RWPE2 (cell line): ENCODE measurements around the gene NGEF.
A peak's percentile ranks its signal among the peaks of the same experiment; 100 is the strongest.

Experiments
- ATAC-seq: fragments of 200-7000 bp; cut with Tn5 transposase; 3 replicates; pipeline ENCODE4 v1.9.1; 2021; ENCODE audit warnings: low read depth
- DNase-seq: peaks from one replicate; pipeline ENCODE4 v3.0.0-alpha.2; 2020; ENCODE audit warnings: low spot score
- H3K27ac ChIP-seq: fragments of 450-650 bp; 2 replicates; pipeline ENCODE4 v1.5.1; 2017; ENCODE audit warnings: mild to moderate bottlenecking; ENCODE audit not compliant: poor library complexity, severe bottlenecking
- H3K27me3 ChIP-seq: fragments of 250-450 bp; sonication (Bioruptor Pico); 2 replicates; pipeline ENCODE4 v1.5.1; 2021; ENCODE audit warnings: mild to moderate bottlenecking, moderate library complexity; ENCODE audit not compliant: insufficient read depth, poor library complexity, severe bottlenecking
- H3K36me3 ChIP-seq: fragments of 250-450 bp; sonication (Bioruptor Pico); 2 replicates; pipeline ENCODE4 v1.5.1; 2020; ENCODE audit warnings: low read depth, mild to moderate bottlenecking, moderate library complexity
- H3K4me1 ChIP-seq: fragments of 250-450 bp; sonication (Bioruptor Pico); 2 replicates; pipeline ENCODE4 v1.5.1; 2021; ENCODE audit warnings: mild to moderate bottlenecking, moderate library complexity; ENCODE audit not compliant: insufficient read depth, poor library complexity, severe bottlenecking
- H3K4me3 ChIP-seq: fragments of 250-450 bp; sonication (Bioruptor Pico); 2 replicates; pipeline ENCODE4 v1.5.1; 2021; ENCODE audit warnings: mild to moderate bottlenecking, moderate library complexity; ENCODE audit not compliant: severe bottlenecking
- H3K9me3 ChIP-seq: fragments of 250-450 bp; sonication (Bioruptor Pico); 2 replicates; pipeline ENCODE4 v1.5.1; 2021; ENCODE audit warnings: mild to moderate bottlenecking, moderate library complexity; ENCODE audit not compliant: severe bottlenecking
- TF ChIP-seq, protein P1 (sequence below): fragments of 450-650 bp; IDR thresholded peaks from one replicate; pipeline ENCODE4 v1.5.1; 2017; ENCODE audit warnings: mild to moderate bottlenecking, moderate library complexity; ENCODE audit not compliant: poor library complexity, severe bottlenecking

The NGEF gene

DNA sequence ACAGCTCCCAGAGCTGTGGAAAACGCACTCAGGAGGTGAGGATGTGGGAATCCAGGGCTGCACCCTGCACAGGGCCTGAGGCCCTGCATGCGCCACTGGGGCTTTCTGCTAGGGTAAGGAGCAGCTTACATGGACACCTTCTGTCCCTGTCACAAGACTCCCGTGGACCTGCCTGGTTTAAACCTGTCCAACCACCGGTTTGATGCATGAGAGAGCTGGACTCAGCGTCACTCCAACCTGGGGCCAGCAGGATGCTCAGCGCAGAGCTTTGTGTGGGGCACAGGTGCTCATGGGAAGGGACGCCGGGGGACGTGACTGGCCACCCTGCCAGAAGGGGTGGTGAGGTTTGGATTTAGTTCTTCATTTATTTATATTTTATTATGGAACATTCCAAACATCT lies 118.8 kb downstream of the NGEF start:
- Histone ChIP-seq H3K27me3 (no peaks in the 10 kb centered on the region), H3K27ac (no peak overlapping the region), H3K9me3 (no peaks in the 10 kb centered on the region), H3K36me3 (no peaks in the 10 kb centered on the region), H3K4me3 (no peak overlapping the region), H3K4me1 (peaks cover 9% of the 10 kb centered on the region)
- TF ChIP-seq, protein P1, sequence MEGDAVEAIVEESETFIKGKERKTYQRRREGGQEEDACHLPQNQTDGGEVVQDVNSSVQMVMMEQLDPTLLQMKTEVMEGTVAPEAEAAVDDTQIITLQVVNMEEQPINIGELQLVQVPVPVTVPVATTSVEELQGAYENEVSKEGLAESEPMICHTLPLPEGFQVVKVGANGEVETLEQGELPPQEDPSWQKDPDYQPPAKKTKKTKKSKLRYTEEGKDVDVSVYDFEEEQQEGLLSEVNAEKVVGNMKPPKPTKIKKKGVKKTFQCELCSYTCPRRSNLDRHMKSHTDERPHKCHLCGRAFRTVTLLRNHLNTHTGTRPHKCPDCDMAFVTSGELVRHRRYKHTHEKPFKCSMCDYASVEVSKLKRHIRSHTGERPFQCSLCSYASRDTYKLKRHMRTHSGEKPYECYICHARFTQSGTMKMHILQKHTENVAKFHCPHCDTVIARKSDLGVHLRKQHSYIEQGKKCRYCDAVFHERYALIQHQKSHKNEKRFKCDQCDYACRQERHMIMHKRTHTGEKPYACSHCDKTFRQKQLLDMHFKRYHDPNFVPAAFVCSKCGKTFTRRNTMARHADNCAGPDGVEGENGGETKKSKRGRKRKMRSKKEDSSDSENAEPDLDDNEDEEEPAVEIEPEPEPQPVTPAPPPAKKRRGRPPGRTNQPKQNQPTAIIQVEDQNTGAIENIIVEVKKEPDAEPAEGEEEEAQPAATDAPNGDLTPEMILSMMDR = no peak
- ATAC-seq (no peak), DNase-seq (no peak)

DNA sequence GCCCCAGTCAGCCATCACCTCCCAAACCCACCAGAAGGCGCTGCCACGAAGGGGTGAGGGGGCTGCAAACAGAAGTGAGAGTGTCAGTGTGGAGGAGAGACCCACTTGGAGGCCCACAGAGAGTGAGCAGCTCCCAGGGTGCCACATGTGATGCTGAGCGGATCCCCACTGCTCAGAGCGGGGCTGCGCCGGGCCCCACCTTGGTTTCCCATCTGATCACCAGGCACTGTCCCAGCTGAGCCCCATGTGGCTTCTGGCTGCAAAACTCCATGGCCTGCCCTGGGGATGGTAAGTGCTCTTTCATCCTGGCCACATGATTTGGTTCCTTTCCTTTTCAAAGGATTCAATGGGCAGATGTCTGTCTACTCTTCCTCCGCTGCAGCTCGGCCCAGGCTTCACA lies 119.2 kb downstream of the NGEF start:
- Histone ChIP-seq H3K36me3 (no peaks in the 10 kb centered on the region), H3K27ac (no peak overlapping the region), H3K9me3 (no peaks in the 10 kb centered on the region), H3K4me3 (no peak overlapping the region), H3K4me1 (peaks cover 9% of the 10 kb centered on the region), H3K27me3 (no peaks in the 10 kb centered on the region)
- TF ChIP-seq, protein P1 = no peak
- ATAC-seq (no peak), DNase-seq (no peak)

DNA sequence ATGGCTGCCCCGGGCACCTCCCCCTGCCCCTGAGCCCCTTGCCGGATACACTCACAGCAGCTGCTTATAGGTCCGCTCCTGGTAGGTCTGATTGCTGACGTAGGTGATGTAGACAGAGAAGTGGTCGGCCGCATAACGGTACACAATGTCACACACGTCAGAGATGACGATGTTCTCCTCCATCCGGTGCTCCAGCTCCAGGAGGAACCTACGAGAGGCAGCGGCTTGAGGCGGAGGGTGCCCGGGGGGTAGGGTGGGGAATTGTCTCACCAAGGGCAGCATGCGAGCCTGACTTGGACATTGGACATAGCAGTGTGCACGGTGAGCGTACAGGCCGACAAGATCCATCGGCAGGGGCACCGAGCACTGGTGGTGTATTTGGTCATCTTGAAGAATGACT lies 120.2 kb downstream of the NGEF start:
- H3K27me3 ChIP-seq = no peaks in the 10 kb centered on the region
- H3K27ac ChIP-seq = no peak overlapping the region
- no peak for ATAC-seq
- H3K4me1 ChIP-seq = peaks cover 9% of the 10 kb centered on the region
- H3K36me3 ChIP-seq = no peaks in the 10 kb centered on the region
- DNase-seq = peak; percentile 53
- TF ChIP-seq, protein P1 = no peak
- H3K9me3 ChIP-seq = no peaks in the 10 kb centered on the region
- no peak overlapping the region for H3K4me3 ChIP-seq

DNA sequence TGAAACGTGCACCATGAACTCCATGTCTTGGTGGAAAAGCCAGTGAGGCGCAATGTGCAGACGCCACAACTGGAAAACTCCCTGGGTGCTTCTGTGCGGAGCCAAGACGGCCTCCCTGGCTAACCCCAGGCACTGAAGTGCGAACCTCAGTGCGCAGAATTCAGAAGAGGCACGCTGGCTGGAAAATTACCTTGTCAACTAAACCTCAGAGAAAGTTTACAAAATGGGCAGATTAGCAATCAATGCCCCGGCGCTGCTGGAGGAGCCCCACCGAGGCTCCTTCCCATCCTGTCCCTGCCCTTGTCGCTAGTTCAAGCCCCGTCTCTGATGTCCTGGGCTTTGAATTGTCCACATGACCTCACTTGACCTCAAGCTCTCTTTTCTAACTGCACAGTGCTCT lies 120.8 kb downstream of the NGEF start:
- H3K27me3 ChIP-seq = no peaks in the 10 kb centered on the region

DNA sequence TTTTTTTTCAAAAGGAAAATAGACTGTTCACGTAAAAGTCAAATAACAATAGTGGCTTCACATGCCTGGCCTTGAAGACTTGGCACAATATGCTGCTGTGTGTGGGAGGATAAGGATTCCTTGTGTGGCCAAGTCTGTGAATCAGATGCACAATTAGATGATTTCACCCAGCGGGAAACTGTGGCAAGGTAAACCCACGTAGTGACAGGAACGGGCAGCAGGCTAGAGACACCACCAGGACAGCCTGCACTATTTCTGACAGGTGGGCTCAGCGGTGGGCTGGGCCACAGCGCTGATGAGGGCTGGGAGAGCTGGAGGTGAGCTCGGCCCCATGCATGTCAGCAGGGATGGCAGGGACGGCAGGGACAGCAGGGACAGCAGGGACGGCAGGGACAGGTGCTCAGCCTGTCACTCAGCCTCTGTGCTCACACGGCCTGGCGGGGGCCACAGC lies 121.4 kb downstream of the NGEF start:
- H3K36me3 ChIP-seq = no peaks in the 10 kb centered on the region
- DNase-seq (no peak), ATAC-seq (peak; percentile 35; the same call in 1 of the 3 replicates)
- H3K27me3 ChIP-seq = no peaks in the 10 kb centered on the region
- TF ChIP-seq, protein P1 = no peak
- H3K4me1 ChIP-seq = peaks cover 9% of the 10 kb centered on the region
- no peak overlapping the region for H3K4me3 ChIP-seq
- H3K9me3 ChIP-seq = no peaks in the 10 kb centered on the region
- H3K27ac ChIP-seq = no peak overlapping the region

More for the DNA sequence above, 120.8 kb downstream of the NGEF start:
- TF ChIP-seq, protein P1 = no peak
- ATAC-seq = no peak
- H3K4me1 ChIP-seq = peaks cover 9% of the 10 kb centered on the region
- H3K4me3 ChIP-seq = no peak overlapping the region
- no peak overlapping the region for H3K27ac ChIP-seq
- no peaks in the 10 kb centered on the region for H3K9me3 ChIP-seq
- no peak for DNase-seq
- no peaks in the 10 kb centered on the region for H3K36me3 ChIP-seq
